GM18511 (cell line): Measurements from ENCODE around the gene ICE2.
A peak's percentile ranks its signal among the peaks of the same experiment; 100 is the strongest.
"Not testable (repeated sequence)": the region's sequence is repeated elsewhere in the genome, so short reads cannot be mapped to it uniquely, and the experiment has no call there.

Experiments used
- ATAC-seq: cut with Tn5 transposase; IDR thresholded peaks from one replicate; pipeline ENCODE4 v1.9.1; 2021; ENCODE audit warnings: mild to moderate bottlenecking, moderate library complexity; ENCODE audit not compliant: unreplicated experiment

The ICE2 gene

DNA sequence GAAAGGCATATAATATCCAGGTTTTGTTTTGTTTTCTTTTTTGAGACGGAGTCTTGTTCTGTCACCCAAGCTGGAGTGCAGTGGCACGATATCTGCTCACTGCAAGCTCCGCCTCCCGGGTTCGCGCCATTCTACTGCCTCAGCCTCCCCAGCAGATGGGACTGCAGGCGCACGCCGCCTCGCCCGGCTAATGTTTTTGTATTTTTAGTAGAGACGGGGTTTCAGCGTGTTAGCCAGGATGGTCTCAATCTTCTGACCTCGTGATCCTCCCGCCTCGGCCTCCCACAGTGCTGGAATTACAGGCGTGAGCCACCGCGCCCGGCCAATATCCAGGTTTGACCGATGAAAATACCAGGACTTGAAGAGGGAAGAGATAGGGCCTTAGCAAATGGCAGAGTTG is 66.1 kb downstream of the ICE2 start:
- not testable (repeated sequence) for ATAC-seq

DNA sequence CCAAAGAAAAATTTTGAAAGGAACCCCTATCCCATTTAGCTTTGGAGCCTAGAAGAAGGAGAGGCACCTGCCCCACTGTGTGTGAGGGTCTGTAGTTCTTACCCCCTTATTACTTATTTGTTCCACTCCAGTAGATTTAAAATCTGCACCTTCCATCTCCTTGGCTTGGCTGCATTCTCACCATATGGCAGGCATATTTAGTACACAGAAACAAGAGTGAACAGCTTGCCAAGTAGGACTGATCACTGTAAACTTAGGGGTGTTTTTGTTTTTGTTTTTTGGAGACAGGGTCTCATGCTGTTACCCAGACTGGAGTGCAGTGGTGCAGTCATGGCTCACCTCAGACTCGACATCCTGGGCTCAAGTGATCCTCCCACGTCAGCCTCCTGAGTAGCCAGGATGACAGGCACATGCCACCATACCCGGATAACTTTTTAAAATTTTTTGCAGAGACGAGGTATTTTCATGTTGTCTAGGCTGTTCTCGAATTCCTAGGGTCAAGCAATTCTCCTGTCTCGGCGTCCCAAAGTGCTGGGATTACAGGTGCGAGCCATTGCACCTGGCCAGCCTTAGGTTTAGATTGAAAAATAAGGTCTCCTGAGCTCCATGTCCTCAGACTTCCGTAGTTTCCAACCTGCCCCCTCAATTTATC is 67.0 kb downstream of the ICE2 start:
- ATAC-seq, result no peak

GRCh38 chr15:60410350-60410749 is 68.6 kb downstream of the ICE2 start:
- not testable (repeated sequence) for ATAC-seq

DNA sequence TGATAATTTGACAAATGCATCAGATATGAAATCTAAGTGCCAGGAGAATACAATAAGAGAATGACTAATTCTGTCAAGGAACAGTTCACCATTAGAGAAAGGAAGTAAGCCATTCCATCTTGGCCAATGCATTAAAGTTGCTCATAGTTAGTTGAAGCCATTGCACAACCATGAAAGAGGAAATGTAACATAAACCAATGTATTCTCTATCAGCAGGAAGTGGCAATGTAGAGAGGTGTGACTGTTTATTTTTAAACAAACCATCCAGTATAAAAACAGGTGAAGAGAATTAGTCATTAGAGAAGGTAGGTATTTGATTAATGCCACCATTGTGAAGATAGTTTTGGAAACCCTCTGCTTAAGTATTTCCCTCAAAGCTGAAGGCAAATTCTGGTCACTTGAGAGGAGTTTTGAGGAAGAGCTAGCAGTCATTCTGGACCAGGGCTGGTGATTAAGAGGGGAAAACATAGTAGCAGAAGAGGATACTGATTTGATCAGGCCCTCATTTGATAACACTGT is 70.4 kb downstream of the ICE2 start:
- ATAC-seq, result peak; percentile 68

DNA sequence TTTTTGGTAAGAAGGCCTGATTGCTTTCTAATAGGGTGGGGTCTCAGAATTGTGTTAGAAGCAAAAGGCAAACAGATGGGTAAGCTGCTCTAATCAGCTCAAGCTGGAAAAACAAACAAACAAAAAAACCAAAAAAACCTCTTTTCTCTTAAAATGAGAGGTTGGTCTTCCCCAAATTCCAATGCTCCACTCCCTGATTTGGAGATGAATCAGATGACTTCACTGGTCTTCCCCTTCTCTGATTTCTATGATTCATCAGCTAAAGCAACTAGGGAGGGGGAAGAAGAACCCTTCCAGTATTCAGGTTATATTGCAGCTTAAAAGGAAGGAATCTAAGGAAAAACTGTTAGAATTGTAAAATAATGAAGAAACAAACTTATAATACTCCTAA is 71.5 kb downstream of the ICE2 start:
- ATAC-seq, result no peak

GRCh38 chr15:60406513-60407414 is 72.2 kb downstream of the ICE2 start:
- ATAC-seq, result no peak

- no peak for ATAC-seq
Measured at GRCh38 chr15:60405399-60405798, 73.5 kb downstream of the ICE2 start.

DNA sequence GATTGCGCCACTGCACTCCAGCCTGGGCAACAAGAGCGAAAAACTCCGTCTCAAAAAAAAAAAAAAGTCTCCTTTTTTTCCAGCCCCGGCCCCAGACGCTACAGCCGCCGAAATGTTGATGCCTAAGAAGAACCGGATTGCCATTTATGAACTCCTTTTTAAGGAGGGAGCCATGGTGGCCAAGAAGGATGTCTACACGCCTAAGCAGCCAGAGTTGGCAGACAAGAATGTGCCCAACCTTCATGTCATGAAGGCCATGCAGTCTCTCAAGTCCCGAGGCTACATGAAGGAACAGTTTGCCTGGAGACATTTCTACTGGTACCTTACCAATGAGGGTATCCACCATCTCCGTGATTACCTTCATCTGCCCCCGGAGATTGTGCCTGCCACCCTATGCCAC is 74.6 kb downstream of the ICE2 start:
- ATAC-seq, result not testable (repeated sequence)

DNA sequence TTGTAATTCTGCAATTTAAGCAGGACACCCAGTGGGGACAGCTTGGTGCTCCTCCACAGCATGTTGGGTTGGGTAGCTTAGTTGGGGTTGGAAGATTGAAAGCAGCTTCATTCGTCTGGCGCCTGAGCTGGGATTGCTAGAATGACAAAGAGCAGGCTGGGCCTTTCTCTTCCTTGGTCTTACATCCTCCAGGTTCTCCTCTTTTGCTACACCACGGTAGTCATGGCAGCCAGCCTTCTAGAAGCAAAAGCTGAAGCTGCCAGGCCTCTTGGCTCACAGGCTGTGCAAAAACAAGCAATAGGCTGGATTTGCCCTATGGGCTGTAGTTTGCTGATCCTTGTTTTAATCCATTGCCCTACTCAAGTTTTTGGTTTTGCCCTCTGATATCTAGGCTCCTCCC is 78.0 kb downstream of the ICE2 start:
- ATAC-seq, result no peak

DNA sequence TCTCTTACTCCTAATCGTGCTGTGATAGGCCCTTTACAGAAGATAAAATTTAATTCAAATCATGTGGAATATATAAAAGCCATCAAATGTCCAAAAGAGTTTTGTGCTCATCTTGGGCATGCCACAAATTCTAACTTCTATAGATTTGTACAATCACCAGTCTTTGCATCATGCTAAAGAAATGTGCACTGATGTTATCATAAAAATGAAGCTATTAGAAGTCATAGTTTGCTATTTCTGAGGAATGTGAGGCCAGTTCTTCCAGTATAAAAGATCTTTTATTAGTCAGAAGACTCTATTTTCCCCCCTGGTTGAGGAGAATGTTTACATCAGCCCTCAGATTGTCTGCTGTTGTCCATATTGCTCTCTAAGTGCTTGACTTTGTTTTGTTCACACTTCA is 79.0 kb downstream of the ICE2 start:
- ATAC-seq, result no peak

DNA sequence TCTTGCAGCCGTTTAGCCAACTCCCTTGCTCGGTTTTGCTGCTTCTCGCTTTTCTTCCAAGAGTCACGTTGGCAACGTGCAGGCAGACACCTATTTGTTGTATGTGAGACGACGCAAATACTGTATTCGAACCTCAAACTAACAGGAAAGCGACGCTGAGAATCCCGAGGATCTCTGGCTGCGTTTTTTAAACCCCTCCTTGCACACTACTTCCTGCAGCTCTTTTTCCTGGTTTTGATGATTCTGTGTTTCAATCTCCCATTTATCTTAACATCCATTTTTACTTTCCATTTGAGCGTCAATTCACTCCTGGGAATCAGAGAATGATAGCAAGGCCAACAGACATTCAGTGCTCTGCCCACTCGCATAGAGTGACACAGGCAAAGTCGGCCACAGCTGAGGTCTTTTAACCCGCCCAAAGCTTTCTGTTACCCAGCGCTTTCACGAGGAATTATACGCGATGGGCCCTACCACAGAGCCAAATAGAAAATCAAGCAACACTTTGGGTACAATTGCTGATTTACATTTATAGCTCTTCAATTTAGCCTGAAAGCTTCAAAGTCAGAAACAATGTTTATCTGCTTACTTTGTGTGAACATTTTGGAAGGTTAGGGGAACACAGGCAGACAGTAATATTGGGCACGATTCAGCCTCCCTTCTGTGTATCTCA is 79.6 kb downstream of the ICE2 start:
- ATAC-seq, result no peak

DNA sequence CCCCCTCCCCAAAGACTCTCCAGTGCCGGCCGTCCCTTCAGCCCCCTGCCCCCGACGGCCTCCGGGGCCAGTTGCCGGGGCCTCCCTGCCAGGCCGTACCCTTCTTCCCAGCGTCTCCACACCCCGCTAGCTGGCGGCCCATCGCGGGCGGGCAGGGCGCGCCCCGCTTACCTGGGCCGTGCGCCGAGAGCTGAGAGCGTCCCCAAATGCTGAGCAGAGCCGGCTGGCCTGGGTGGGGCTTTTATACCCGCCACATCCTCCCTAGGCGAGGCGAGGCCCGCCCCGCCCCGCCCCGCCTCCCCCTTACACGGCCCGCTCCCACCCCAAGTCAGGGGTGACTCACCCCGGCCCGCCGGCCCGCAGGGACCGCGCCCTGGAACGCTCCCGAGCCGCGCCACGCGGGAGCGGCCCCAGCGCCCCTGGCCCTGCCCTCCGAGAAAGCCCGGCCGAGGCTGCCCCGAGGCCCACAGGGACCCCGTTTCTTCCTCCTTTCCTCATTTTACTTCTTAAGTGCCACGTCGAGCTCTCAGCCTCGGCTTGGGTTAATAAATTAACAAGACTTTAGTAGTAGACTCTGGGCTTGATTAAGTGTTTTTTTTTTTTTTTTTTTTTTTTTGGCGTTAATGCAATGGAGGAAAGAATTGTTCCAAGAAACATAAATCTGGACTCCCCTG is 81.0 kb downstream of the ICE2 start, which contains the start of gene ANXA2:
Gene ANXA2 (minus strand): TSS at position 215 of the 674 bp plus-strand sequence. CDS start 11,911 bp downstream, outside the sequence.
- peak; percentile 68 for ATAC-seq

GRCh38 chr15:60396958-60397771 is 81.8 kb downstream of the ICE2 start:
- peak; percentile 80 for ATAC-seq

DNA sequence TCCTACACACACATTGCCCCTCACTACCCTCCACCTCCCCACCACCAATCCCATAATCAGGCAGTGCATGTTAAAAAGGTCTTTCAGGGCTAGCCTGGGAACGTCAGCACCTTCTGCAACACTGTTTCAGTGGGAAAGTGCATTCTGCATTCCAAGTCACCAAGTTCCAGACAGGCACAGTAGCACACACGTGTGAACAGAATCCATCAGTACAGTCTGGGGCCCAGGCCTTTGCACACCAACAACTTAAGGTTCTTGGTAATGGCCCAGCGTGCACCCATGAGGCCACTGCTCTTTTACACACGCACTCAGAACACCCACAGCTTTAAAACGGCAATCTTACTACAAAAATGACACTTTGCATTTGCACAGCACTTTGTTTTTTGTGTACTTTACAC is 82.4 kb downstream of the ICE2 start:
- no peak for ATAC-seq

DNA sequence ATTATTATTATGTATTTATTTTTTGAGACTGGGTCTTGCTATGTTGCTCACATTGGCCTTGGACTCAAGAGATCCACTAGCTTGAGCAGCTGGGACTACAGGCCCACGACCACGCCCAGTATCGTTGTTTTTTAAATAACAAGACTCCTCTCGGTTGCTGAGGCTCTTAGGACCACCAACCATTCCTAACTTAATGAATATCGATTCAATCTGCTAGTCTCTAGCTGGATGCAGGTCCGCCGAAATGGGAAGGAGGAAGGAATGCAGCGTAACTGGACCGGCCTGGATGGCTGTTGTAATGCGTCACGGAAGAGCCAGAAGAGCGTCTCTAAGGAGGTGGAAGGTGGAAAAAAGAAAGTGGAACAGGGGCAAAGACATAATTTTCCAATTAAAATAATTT is 82.8 kb downstream of the ICE2 start:
- ATAC-seq, result no peak

GRCh38 chr15:60395276-60396011 is 83.5 kb downstream of the ICE2 start:
- ATAC-seq, result no peak

DNA sequence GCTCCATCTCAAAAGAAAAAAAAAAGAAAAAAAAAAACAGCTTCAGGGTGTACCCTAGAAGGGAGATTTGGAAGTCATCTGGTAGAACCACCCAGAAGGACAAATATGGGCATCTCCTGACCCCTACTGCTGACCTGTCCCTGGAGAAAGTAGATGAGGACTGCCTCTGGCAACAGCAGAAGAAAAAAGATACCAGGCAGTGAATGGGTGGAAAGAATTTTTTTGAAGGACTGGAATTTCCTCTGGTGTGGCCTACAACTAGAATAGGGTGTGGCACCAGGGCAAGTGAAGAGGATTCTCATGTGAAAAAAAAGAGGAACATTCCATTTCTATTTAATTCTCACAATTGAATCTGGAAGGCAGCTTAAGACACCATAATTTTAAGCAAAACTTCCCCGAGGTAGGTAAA is 84.2 kb downstream of the ICE2 start:
- ATAC-seq, result no peak

- ATAC-seq, result no peak
Measured at GRCh38 chr15:60392986-60393790, 85.8 kb downstream of the ICE2 start.

DNA sequence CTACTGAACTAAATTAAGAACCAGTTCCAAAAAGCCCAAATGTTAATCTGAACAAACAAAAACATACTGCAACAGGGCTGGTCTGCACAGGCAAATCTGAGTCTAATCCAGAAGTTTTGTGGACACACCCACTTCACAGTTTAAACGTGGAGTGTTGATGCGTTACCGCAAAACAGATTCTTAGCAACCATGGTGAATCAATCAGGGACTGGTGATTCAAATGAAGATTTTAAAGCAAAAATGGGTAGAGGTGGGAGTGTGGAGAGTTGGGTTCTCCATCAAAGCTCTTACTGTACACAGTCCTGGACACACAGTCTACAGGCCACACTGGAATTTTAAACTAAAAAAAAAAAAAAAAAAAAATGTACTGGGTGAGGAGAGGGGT is 86.3 kb downstream of the ICE2 start:
- ATAC-seq, result no peak
